ENCODE measurements around the gene PHLDB3.

PHLDB3 gene

GRCh38 chr19:43483281-43483680 is 21.3 kb downstream of the PHLDB3 start:
- Histone ChIP-seq H3K27ac (no peak overlapping the region), H3K4me1 (no peaks in the 10 kb centered on the region), H3K27me3 (no peaks in the 10 kb centered on the region), H3K4me3 (no peak overlapping the region), H3K9me3 (no peaks in the 10 kb centered on the region), H3K36me3 (peaks cover 0 to 25% (median 0%) of the 10 kb centered on the region in 3 donors)
- intact Hi-C loops (cut with DNase I; ENCODE audit: low total_unique reads) = no loop called here
- DNase-seq = no peak
- TF ChIP-seq CTCF (IDR thresholded peaks at IDR 0.05) = no peak

GRCh38 chr19:43482193-43482592 is 22.4 kb downstream of the PHLDB3 start:
- H3K27me3 ChIP-seq = no peaks in the 10 kb centered on the region
- no peaks in the 10 kb centered on the region for H3K4me1 ChIP-seq
- no peak for TF ChIP-seq CTCF (IDR thresholded peaks at IDR 0.05)
- H3K9me3 ChIP-seq = no peaks in the 10 kb centered on the region
- peaks cover 0 to 33% (median 0%) of the 10 kb centered on the region in 3 donors for H3K36me3 ChIP-seq
- H3K4me3 ChIP-seq = no peak overlapping the region
- no peak overlapping the region for H3K27ac ChIP-seq
- DNase-seq = no peak
- intact Hi-C loops (cut with DNase I; ENCODE audit: low total_unique reads) = no loop called here

GRCh38 chr19:43481701-43482100 is 22.8 kb downstream of the PHLDB3 start:
- H3K36me3 ChIP-seq = peaks cover 0 to 33% (median 0%) of the 10 kb centered on the region in 3 donors
- no peak for DNase-seq
- intact Hi-C loops (cut with DNase I; ENCODE audit: low total_unique reads) = no loop called here
- H3K27ac ChIP-seq = no peak overlapping the region
- no peaks in the 10 kb centered on the region for H3K4me1 ChIP-seq
- H3K4me3 ChIP-seq = no peak overlapping the region
- TF ChIP-seq CTCF (IDR thresholded peaks at IDR 0.05) = no peak
- no peaks in the 10 kb centered on the region for H3K27me3 ChIP-seq
- no peaks in the 10 kb centered on the region for H3K9me3 ChIP-seq

- Histone ChIP-seq H3K27me3 (no peaks in the 10 kb centered on the region), H3K9me3 (no peaks in the 10 kb centered on the region), H3K36me3 (peaks cover 0 to 33% (median 0%) of the 10 kb centered on the region in 3 donors), H3K4me1 (peaks cover 0 to 9% (median under 1%) of the 10 kb centered on the region in 4 donors), H3K4me3 (no peak overlapping the region), H3K27ac (no peak overlapping the region)
- no peak for TF ChIP-seq CTCF (IDR thresholded peaks at IDR 0.05)
- DNase-seq = no peak
- intact Hi-C loops (cut with DNase I; ENCODE audit: low total_unique reads) = no loop called here
Observed at GRCh38 chr19:43480574-43480973, 24.0 kb downstream of the PHLDB3 start.

GRCh38 chr19:43479961-43480561 is 24.5 kb downstream of the PHLDB3 start:
- intact Hi-C loops (cut with DNase I; ENCODE audit: low total_unique reads) = no loop called here

More at GRCh38 chr19:43479961-43480561, 24.5 kb downstream of the PHLDB3 start:
- DNase-seq = no peak
- no peaks in the 10 kb centered on the region for H3K27me3 ChIP-seq
- TF ChIP-seq CTCF (IDR thresholded peaks at IDR 0.05) = no peak
- H3K4me3 ChIP-seq = no peak overlapping the region
- peaks cover 0 to 33% (median 0%) of the 10 kb centered on the region in 3 donors for H3K36me3 ChIP-seq
- H3K27ac ChIP-seq = no peak overlapping the region
- H3K4me1 ChIP-seq = peaks cover 0 to 11% (median 3%) of the 10 kb centered on the region in 4 donors
- H3K9me3 ChIP-seq = no peaks in the 10 kb centered on the region
